Type B pancreatic cell (in vitro differentiated cells): ENCODE measurements around the gene PRPF4. TPM values are rescaled to one million over a fixed set of nuclear protein-coding genes. Genes with fewer than 3 reads are reported as not detected.

ENCODE experiments used
- DNase-seq: peaks from one replicate; pipeline ENCODE4 v3.0.0; 2021; ENCODE audit warnings: mixed read lengths; ENCODE audit not compliant: unreplicated experiment; ENCODE audit errors: extremely low spot score
- H3K27ac Mint-ChIP-seq: 2 replicates; pipeline ENCODE4 v1.8.0; 2021; ENCODE audit warnings: mild to moderate bottlenecking, mixed read lengths
- H3K27me3 Mint-ChIP-seq: 2 replicates; pipeline ENCODE4 v1.8.0; 2021; ENCODE audit warnings: mixed read lengths
- H3K36me3 Mint-ChIP-seq: 2 replicates; pipeline ENCODE4 v1.8.0; 2021; ENCODE audit warnings: mixed read lengths
- H3K4me1 Mint-ChIP-seq: one replicate; pipeline ENCODE4 v1.8.0; 2021; ENCODE audit warnings: mixed read lengths; ENCODE audit not compliant: unreplicated experiment
- H3K4me3 Mint-ChIP-seq: 2 replicates; pipeline ENCODE4 v1.8.0; 2021; ENCODE audit warnings: mild to moderate bottlenecking, mixed read lengths
- H3K9me3 Mint-ChIP-seq: 2 replicates; pipeline ENCODE4 v1.8.0; 2021; ENCODE audit warnings: mixed read lengths
- CTCF ChIP-seq: fragments of 200-600 bp; sonication (generic); conservative IDR thresholded peaks from 2 replicates; pipeline ENCODE4 v1.5.0; 2021; ENCODE audit warnings: antibody characterized with exemption, mild to moderate bottlenecking
- total RNA-seq: library from RNA; stranded (reverse); gene quantifications from 2 replicates; pipeline ENCODE4 v1.2.1, GENCODE V29; 2021; ENCODE audit warnings: low replicate concordance

PRPF4 gene
- total RNA-seq, 1 donor from 2014 or later, result 38.0 TPM

GRCh38 chr9:113237026-113237425, 38.4 kb upstream of the PRPF4 start:
- Mint-ChIP-seq H3K27me3 (no peaks in the 10 kb centered on the region), H3K9me3 (no peaks in the 10 kb centered on the region), H3K27ac (no peak overlapping the region), H3K36me3 (peaks cover 5% of the 10 kb centered on the region), H3K4me1 (peaks cover 13% of the 10 kb centered on the region), H3K4me3 (no peak overlapping the region)
- no peak for TF ChIP-seq CTCF
- DNase-seq, result no peak

GRCh38 chr9:113238202-113238858, 37.1 kb upstream of the PRPF4 start:
- peaks cover 6% of the 10 kb centered on the region for H3K4me1 Mint-ChIP-seq
- no peak overlapping the region for H3K4me3 Mint-ChIP-seq
- no peak for TF ChIP-seq CTCF

GRCh38 chr9:113238859-113239232, 36.6 kb upstream of the PRPF4 start:
- Mint-ChIP-seq H3K4me3 (no peak overlapping the region), H3K27ac (no peak overlapping the region), H3K9me3 (no peaks in the 10 kb centered on the region), H3K4me1 (peaks cover 6% of the 10 kb centered on the region), H3K27me3 (no peaks in the 10 kb centered on the region), H3K36me3 (peaks cover 5% of the 10 kb centered on the region)
- no peak for DNase-seq
- TF ChIP-seq CTCF, result no peak

More at GRCh38 chr9:113238202-113238858, 37.1 kb upstream of the PRPF4 start:
- Mint-ChIP-seq H3K27me3 (no peaks in the 10 kb centered on the region), H3K36me3 (peaks cover 5% of the 10 kb centered on the region), H3K27ac (no peak overlapping the region), H3K9me3 (no peaks in the 10 kb centered on the region)
- DNase-seq, result no peak

GRCh38 chr9:113241161-113241560, 34.3 kb upstream of the PRPF4 start:
- TF ChIP-seq CTCF, result no peak
- Mint-ChIP-seq H3K4me3 (peak overlapping the region; percentile 69), H3K27ac (peak overlapping the region; percentile 87), H3K9me3 (no peaks in the 10 kb centered on the region), H3K4me1 (peaks cover 6% of the 10 kb centered on the region), H3K27me3 (no peaks in the 10 kb centered on the region), H3K36me3 (no peaks in the 10 kb centered on the region)
- no peak for DNase-seq

- Mint-ChIP-seq H3K27me3 (no peaks in the 10 kb centered on the region), H3K36me3 (peaks cover 9% of the 10 kb centered on the region), H3K4me1 (peaks cover 6% of the 10 kb centered on the region), H3K4me3 (no peak overlapping the region), H3K27ac (peak overlapping the region; percentile 45), H3K9me3 (peaks cover 3% of the 10 kb centered on the region)
- DNase-seq, result no peak
- TF ChIP-seq CTCF, result no peak
Observed at GRCh38 chr9:113244556-113244955, 30.9 kb upstream of the PRPF4 start.
